Measurements from ENCODE around the gene SLC25A15.

The SLC25A15 gene

GRCh38 chr13:40789275-40790153 is at the start of gene SLC25A15:
TSS of gene SLC25A15 (plus strand) at chr13:40789611. CDS start at chr13:40793227, 3,616 bp downstream.
- TF ChIP-seq CTCF (conservative IDR thresholded peaks at IDR 0.05) = peak; percentile 70
- peak within 1 kb of the TSS; percentile 92 for H3K27ac ChIP-seq

DNA sequence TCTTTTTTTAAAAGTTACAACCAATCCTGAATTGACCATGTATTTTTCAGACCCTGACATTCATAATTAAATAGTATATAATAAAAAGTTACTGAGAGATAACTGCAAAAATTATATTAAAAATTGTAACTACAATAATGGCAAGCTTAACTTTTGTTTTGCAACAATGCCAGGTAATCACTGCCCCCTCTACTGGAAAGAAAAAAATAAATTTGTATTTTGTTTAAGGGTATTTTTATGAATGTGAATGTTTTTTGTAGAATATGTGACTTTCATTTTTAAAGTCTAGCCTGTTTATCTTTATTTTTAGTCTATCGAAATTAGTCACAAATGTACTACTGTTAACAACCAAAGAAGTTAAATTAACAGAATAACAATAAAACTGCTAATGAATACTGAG is 40.1 kb upstream of the SLC25A15 start:
- peak; percentile 43 for TF ChIP-seq CTCF (conservative IDR thresholded peaks at IDR 0.05)
- no peak overlapping the region for H3K27ac ChIP-seq

- no peak for TF ChIP-seq CTCF (conservative IDR thresholded peaks at IDR 0.05)
- no peak overlapping the region for H3K27ac ChIP-seq
Observed at GRCh38 chr13:40755082-40755700, 34.2 kb upstream of the SLC25A15 start.

DNA sequence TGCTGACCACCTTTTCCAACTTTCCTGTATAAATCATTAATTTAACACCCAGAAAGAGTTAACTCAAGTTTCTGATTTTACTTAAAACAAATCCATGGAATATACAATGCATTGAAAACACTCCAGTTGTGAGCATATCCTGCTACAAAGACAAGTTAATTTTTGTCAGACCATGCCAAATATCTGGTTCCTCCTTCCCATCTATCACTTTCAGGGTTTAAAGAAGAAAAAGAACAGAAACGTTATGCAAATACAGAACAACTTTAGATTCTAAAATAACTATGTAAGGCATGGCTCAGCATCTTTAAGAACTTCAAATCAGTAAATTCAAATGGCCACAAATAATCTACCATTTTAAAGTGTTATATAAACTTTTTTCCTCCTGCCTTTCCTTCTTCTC is 33.4 kb upstream of the SLC25A15 start:
- TF ChIP-seq CTCF (conservative IDR thresholded peaks at IDR 0.05) = no peak
- H3K27ac ChIP-seq = no peak overlapping the region

GRCh38 chr13:40758811-40759210 is 30.6 kb upstream of the SLC25A15 start:
- no peak overlapping the region for H3K27ac ChIP-seq
- TF ChIP-seq CTCF (conservative IDR thresholded peaks at IDR 0.05) = no peak

GRCh38 chr13:40762849-40763248 is 26.6 kb upstream of the SLC25A15 start:
- no peak for TF ChIP-seq CTCF (conservative IDR thresholded peaks at IDR 0.05)
- H3K27ac ChIP-seq = no peak overlapping the region

GRCh38 chr13:40764587-40765403 is 24.6 kb upstream of the SLC25A15 start:
- peak overlapping the region; percentile 41; the same call in 1 of the 2 replicates for H3K27ac ChIP-seq

More at GRCh38 chr13:40764587-40765403, 24.6 kb upstream of the SLC25A15 start:
- no peak for TF ChIP-seq CTCF (conservative IDR thresholded peaks at IDR 0.05)
